OCI-LY3 (cell line): Measurements from ENCODE around the gene KITLG.

Experiments
- H2AFZ ChIP-seq: fragments of 200-600, 300-600 bp; shearing (Covaris generic); 2 replicates; pipeline ENCODE4 v1.6.0; 2014; ENCODE audit warnings: antibody characterized with exemption, low read depth, low read length
- H3K27ac ChIP-seq: fragments of 200-600, 300-600 bp; sonication (generic); 2 replicates; pipeline ENCODE4 v1.5.1; 2014; ENCODE audit warnings: mild to moderate bottlenecking, low read length, moderate library complexity, mixed read lengths
- H3K27me3 ChIP-seq: fragments of 200-600, 300-600 bp; sonication (generic); 2 replicates; pipeline ENCODE4 v1.6.1; 2014; ENCODE audit warnings: low read depth, low read length, mixed read lengths
- H3K36me3 ChIP-seq: fragments of 200-600, 300-600 bp; sonication (generic); replicated peaks from 2 replicates; pipeline ENCODE3; 2014; ENCODE audit warnings: low read depth, low read length, mixed read lengths
- H3K4me1 ChIP-seq: fragments of 300-600, 200-600 bp; sonication (generic); 2 replicates; pipeline ENCODE4 v1.6.1; 2014; ENCODE audit warnings: low read length, mixed read lengths
- H3K4me2 ChIP-seq: fragments of 200-600, 300-600 bp; sonication (generic); 2 replicates; pipeline ENCODE4 v1.6.1; 2014; ENCODE audit warnings: low read length, mixed read lengths
- H3K4me3 ChIP-seq: fragments of 300-600, 200-600 bp; sonication (generic); 2 replicates; pipeline ENCODE4 v1.5.1; 2014; ENCODE audit warnings: antibody characterized with exemption, mild to moderate bottlenecking, low read length, moderate library complexity
- H3K79me2 ChIP-seq: fragments of 300-600, 200-600 bp; shearing (Covaris generic); 2 replicates; pipeline ENCODE4 v1.6.1; 2014; ENCODE audit warnings: mild to moderate bottlenecking, low read length, mixed read lengths
- H3K9ac ChIP-seq: fragments of 300-600, 200-600 bp; shearing (Covaris generic); 2 replicates; pipeline ENCODE4 v1.6.0; 2014; ENCODE audit warnings: mild to moderate bottlenecking, low read length, moderate library complexity
- H3K9me3 ChIP-seq: fragments of 200-600, 300-600 bp; shearing (Covaris generic); 2 replicates; pipeline ENCODE4 v1.6.1; 2014; ENCODE audit warnings: low read length, mixed read lengths; ENCODE audit not compliant: insufficient read depth
- H4K20me1 ChIP-seq: fragments of 200-600, 300-600 bp; sonication (generic); 2 replicates; pipeline ENCODE4 v1.6.1; 2016; ENCODE audit warnings: low read length, mixed read lengths; ENCODE audit not compliant: insufficient read depth
- EZH2phosphoT487 ChIP-seq: fragments of 200-600 bp; shearing (Covaris generic); IDR thresholded peaks from 2 replicates; pipeline ENCODE4 v1.6.1; 2018; ENCODE audit warnings: antibody characterized with exemption, mixed run types, low read depth
- TF ChIP-seq, protein P1 (sequence below): fragments of 200-600, 300-600 bp; sonication (generic); IDR thresholded peaks from 2 replicates; pipeline ENCODE4 v1.5.1; 2014; ENCODE audit warnings: antibody characterized with exemption, low read length, low read depth

The KITLG gene

DNA sequence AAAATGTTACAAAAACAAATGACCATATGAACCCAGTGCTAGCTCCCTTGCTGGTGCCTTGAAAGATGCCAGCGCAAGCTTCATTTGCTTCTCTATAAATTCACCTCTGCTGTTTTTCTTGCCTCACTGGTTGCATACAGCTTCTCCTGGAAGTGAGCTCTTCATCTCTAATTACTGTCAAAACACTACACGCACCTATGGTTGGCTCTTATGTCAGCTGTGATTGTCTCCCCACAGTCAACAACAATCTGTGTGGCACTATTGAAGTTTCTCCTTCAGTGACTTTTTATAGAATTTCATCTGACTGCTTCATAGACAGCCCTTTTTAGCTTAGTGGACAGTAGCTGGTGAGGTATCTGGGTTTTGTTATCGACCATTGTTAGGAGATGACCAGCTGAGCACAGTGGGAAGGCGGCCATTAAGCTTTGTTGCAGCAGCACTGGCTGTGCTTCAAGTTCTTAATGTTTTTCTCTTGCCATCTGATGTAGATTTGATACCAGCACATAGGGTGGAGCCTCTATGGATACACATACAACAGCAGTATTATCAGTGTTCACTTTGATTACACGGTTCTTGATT lies 131.8 kb downstream of the KITLG start:
- H4K20me1 ChIP-seq = no peaks in the 10 kb centered on the region
- H3K4me2 ChIP-seq = no peak overlapping the region
- TF ChIP-seq, protein P1, sequence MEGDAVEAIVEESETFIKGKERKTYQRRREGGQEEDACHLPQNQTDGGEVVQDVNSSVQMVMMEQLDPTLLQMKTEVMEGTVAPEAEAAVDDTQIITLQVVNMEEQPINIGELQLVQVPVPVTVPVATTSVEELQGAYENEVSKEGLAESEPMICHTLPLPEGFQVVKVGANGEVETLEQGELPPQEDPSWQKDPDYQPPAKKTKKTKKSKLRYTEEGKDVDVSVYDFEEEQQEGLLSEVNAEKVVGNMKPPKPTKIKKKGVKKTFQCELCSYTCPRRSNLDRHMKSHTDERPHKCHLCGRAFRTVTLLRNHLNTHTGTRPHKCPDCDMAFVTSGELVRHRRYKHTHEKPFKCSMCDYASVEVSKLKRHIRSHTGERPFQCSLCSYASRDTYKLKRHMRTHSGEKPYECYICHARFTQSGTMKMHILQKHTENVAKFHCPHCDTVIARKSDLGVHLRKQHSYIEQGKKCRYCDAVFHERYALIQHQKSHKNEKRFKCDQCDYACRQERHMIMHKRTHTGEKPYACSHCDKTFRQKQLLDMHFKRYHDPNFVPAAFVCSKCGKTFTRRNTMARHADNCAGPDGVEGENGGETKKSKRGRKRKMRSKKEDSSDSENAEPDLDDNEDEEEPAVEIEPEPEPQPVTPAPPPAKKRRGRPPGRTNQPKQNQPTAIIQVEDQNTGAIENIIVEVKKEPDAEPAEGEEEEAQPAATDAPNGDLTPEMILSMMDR = no peak
- TF ChIP-seq EZH2phosphoT487 = no peak
- no peaks in the 10 kb centered on the region for H3K4me1 ChIP-seq
- H3K79me2 ChIP-seq = no peaks in the 10 kb centered on the region
- H3K27ac ChIP-seq = no peak overlapping the region
- no peak overlapping the region for H3K4me3 ChIP-seq
- H2AFZ ChIP-seq = no peak overlapping the region
- H3K36me3 ChIP-seq = no peaks in the 10 kb centered on the region
- no peak overlapping the region for H3K9ac ChIP-seq
- H3K9me3 ChIP-seq = no peaks in the 10 kb centered on the region
- H3K27me3 ChIP-seq = no peaks in the 10 kb centered on the region

DNA sequence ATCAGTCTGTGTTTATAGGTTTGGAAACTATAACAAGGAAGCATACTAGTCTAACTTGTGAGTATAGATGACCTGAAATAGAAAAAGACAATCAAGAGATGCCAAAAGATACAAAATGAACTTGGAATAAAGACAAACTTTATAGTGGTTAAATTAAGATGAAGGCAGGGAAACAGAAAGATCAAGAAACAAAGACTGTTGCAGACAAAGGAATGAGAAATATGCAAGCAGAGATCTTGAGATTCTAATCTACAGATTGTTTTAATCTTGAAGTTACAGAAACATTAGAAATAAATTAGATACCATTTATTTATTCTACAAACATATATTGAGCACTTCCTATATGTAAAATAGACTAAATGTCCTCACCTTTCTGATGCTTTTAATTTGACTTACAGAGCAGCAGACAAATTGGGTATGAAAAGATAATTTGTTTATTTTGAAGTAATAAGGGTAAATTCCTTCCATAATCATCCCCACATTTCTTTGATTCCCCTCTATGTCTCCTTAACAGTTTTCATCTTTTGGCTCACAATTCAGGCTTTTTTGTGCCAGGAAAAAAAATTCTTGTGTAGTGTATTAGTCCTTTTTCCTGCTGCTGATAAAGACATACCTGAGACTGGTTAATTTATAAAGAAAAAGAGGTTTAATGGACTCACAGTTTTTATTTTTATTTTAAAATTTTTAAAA lies 134.4 kb downstream of the KITLG start:
- H3K4me1 ChIP-seq = no peaks in the 10 kb centered on the region
- no peak overlapping the region for H3K9ac ChIP-seq
- no peak for TF ChIP-seq EZH2phosphoT487

DNA sequence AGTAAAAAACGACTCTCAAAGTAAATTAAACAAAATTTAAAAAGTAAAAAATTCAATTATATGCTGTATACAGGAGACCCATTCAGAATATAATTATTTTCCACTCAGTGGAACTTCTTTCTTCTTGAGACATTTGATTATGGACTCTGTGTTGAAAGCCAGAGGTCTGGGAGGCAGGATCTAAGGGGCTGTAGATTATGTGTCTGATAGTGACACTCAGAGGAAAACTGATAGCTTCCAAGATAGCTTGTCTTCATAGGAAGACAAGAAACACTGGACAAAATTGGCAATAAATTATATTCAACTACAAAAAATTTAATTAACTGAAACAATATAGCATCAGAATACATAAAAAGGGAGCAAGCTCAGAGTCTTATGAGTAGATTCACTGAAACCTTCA lies 135.8 kb downstream of the KITLG start:
- H2AFZ ChIP-seq = no peak overlapping the region
- no peaks in the 10 kb centered on the region for H3K9me3 ChIP-seq
- no peak for TF ChIP-seq EZH2phosphoT487
- TF ChIP-seq, protein P1 = no peak
- H3K27ac ChIP-seq = no peak overlapping the region
- H3K9ac ChIP-seq = no peak overlapping the region
- H3K4me1 ChIP-seq = no peaks in the 10 kb centered on the region
- no peaks in the 10 kb centered on the region for H3K79me2 ChIP-seq
- H3K4me3 ChIP-seq = no peak overlapping the region
- H3K36me3 ChIP-seq = no peaks in the 10 kb centered on the region
- no peaks in the 10 kb centered on the region for H3K27me3 ChIP-seq
- H3K4me2 ChIP-seq = no peak overlapping the region
- no peaks in the 10 kb centered on the region for H4K20me1 ChIP-seq

More for the DNA sequence above, 134.4 kb downstream of the KITLG start:
- Histone ChIP-seq H3K36me3 (no peaks in the 10 kb centered on the region), H3K79me2 (no peaks in the 10 kb centered on the region), H3K9me3 (no peaks in the 10 kb centered on the region), H3K27ac (no peak overlapping the region), H3K27me3 (no peaks in the 10 kb centered on the region), H2AFZ (no peak overlapping the region), H3K4me3 (no peak overlapping the region), H3K4me2 (no peak overlapping the region), H4K20me1 (no peaks in the 10 kb centered on the region)
